ENCODE measurements around the gene PLXNA4. TPM values are rescaled to one million over a fixed set of nuclear protein-coding genes. Genes with fewer than 3 reads are reported as not detected.

PLXNA4 gene
- polyA plus RNA-seq, 5 donors, result 1.6 to 6.2 (median 2.5) TPM

- no peak for DNase-seq
These were observed 258.4 kb downstream of the PLXNA4 start for GRCh38 chr7:132317701-132318351.

DNA sequence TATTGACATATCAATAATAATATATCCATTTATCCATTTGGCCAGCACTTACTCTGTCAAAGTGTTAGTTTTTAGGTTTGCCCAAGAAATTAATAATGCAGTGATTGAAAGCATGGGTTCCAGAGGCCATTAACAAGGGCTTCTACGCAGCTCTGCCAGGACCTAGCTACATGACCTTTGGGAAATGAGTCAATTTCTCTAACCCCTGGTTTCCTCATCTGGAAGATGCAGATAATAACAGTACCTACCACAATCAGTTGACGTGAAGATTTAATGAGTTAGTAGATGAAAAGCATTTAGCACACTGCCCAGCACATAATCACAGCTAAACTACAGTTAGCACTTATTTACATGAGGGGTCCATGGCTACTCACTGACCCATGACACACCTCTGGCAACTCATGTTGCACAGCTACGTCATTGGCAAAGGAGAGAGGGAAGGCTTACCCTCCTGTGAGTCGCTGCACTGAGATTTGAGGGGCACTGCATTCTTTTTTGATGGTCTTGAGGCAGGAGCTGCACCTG lies 263.7 kb downstream of the PLXNA4 start:
- no peak for DNase-seq

- DNase-seq, result no peak
These were observed 264.5 kb downstream of the PLXNA4 start for GRCh38 chr7:132311733-132312132.

- no peak for DNase-seq
These were observed 267.0 kb downstream of the PLXNA4 start for GRCh38 chr7:132309102-132309805.

GRCh38 chr7:132307465-132307864 lies 268.8 kb downstream of the PLXNA4 start:
- no peak for DNase-seq

- DNase-seq, result no peak
These were observed 275.5 kb downstream of the PLXNA4 start for GRCh38 chr7:132300599-132301277.

GRCh38 chr7:132298790-132299189 lies 277.5 kb downstream of the PLXNA4 start:
- DNase-seq, result no peak

DNA sequence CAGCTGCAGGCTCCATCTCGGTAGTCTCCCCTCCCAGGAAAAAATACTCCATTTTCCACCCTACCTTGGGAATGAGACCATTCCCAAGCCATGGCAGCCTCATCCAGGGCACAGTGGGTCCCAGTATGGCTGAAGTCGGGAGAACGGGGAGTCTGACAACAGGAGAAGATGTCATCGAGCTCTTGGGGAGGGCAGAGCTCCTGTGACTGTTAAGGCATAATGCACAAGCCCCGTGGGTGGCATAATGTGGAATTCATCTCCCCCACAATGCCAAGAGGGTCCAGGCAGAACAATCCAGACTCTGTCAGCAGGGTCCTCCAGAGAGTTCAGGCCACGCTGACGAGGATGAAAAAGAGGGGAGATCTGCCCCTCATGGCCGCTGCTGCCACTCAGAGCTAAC lies 279.4 kb downstream of the PLXNA4 start:
- no peak for DNase-seq

- DNase-seq, result no peak
These were observed 281.1 kb downstream of the PLXNA4 start for GRCh38 chr7:132295175-132295574.

- DNase-seq, result no peak
These were observed 283.5 kb downstream of the PLXNA4 start for GRCh38 chr7:132292803-132293202.

DNA sequence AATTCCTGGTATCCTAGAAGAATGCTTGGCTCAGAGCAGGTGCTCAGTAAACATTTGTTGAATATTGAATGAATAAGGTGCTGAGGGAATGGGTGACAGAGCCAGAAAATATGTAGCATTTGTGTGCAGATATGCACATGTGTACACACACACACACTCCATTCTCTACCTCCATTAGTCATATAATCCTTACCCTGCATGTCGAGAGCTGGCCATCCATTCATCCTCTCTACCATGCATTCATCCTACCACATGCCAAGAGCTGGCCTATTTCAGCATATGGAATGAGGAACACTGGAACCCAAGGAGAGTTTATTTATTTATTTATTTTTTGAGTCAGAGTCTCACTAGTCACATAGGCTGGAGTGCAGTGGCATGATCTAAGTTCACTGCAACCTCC lies 284.8 kb downstream of the PLXNA4 start:
- no peak for DNase-seq

DNA sequence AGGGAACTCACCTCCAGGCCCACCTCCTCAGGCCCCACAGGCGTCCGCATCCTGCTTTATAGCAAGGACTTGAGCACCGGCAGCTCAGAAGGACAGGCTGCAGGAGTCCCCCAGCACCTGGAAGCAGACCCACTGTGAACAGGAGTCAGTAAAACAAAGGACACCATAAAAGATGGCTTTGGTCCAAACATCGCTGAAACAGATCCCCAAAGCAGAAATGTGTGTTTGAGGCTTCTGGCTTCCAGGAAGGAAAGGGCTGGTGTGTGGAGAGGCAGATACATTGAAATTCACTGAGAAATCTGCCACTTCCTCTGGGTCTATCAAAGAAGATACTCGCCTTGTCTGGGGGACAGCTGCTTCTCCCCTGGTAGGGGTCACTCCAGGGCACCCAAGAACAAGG lies 286.2 kb downstream of the PLXNA4 start:
- DNase-seq, result no peak

DNA sequence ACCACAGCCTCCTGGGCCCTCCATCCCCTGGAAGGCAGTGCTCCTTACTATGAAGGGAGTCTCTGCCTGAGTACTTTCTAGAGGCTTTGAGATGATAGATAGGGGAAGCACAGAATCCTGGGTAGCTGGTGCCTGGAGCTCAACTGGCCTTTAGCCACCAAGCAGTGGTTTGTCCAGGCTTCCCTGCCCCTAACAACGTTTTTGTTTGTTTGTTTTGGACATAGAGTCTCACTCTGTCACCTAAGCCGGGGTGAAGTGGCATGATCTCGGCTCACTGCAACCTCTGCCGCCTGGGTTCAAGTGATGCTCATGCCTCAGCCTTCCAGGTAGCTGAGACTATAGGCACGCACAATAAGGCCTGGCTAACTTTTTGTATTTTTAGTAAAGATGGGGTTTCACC lies 289.4 kb downstream of the PLXNA4 start:
- DNase-seq, result no peak

GRCh38 chr7:132280335-132280734 lies 295.9 kb downstream of the PLXNA4 start:
- no peak for DNase-seq

DNA sequence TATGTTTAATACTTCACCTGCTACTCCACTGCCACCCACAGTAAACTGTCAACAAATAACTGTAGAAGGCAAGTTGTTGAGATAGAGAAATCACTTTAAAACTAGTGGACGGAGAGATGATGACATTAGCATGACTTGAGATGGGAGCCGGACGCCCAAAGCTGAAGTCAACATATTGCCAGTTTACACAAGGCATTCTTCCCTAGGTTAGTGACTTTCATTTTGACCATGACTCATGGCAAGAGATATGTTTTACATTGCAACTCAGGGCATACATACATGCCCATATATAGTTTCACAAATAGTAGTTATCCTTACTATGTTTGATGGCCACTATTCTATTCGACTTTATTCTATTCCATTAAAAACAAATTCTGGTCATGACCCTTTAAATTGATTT lies 296.6 kb downstream of the PLXNA4 start:
- DNase-seq, result no peak

DNA sequence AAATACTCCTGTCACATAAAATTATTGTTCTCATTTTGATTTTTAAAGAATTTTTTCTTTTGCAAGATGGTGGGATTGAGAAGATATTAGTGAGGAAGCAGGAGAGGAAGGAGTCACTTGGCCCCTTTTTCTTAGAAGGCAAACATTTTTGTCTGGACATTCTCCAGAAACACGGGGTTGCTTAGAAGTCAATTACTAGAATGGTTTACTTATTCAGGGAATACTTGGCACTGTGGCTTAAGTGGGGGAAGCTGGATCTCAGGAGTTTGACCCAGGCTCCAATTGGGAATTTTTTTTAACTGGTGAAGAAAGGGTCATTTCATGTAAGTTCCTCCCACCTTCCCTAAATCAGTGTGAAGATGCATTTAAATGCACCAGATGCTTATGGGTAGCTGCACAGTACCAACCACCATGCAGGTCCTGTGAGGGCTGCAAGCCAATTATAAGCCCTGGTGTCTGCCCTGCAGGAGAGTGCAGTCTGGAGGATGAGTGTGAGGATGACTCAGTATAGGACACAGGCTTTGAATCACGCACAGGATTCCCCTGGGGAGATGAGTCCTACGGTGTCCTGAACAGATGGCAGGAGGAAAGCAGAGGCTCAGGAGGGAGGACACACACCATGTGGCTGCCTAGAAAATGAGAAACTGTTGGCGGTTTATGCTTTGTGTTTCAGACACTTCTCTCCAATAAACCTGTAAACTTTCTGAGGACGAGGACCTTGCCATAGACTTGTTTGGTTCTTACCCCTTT lies 299.1 kb downstream of the PLXNA4 start:
- peak; percentile 17 to 24 for DNase-seq

DNA sequence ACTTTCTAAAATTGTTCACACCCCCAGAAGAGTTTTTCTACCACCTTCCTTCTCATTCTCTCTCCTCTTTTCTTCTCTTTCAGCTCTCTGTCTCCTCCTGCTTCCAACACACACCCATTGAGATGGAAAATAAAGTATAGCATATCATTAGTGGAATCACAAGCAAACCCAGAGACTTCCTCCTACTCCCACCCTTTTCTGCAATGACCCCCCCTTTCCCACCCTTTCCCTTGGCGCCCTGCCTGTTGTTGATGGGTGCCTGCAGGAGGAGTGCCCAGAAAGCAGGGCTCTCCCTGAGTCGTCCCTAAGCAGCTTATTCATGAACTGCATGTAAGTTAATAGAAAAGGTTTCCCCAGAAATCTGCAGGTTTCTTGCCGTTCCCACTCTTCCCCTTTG lies 300.0 kb downstream of the PLXNA4 start:
- DNase-seq, result no peak

DNA sequence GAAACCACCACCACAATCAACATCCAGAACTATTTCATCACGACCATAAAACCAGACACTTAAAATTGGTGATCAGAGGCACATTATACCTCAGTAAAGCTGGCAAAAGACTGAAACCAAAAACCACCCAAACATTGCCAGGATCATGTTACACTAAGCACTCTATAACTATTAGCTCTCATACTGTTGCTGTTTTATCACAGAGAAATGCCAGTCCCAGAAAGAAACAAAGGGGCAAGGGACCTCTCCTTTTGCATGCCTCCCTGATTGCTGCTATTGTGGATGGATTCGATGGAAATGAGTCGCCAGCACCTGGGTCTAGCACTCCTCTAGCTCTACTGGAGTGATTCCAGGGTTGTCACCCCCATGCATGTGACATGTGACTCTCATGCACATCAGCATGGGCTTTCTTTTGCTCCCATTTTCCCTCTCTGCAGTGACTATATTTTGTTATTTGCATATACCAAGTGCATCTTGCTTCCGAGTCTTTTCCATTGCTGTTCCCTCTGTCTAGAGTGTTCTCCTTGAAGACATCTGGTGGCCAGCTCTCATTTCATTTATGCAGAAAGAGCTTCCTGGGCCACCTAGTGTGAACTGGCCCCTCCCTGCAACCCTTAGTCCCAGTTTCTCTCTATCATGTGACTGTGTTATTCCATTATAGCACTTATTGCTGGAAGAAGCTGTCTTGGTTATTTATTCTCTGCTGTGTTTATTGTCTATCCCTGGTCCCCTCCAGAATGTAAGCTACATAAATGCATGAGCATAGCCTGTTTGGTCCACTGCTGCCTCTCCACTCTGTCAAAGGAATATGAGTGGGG lies 300.6 kb downstream of the PLXNA4 start:
- no peak for DNase-seq

GRCh38 chr7:132272763-132273371 lies 303.4 kb downstream of the PLXNA4 start:
- no peak for DNase-seq

DNA sequence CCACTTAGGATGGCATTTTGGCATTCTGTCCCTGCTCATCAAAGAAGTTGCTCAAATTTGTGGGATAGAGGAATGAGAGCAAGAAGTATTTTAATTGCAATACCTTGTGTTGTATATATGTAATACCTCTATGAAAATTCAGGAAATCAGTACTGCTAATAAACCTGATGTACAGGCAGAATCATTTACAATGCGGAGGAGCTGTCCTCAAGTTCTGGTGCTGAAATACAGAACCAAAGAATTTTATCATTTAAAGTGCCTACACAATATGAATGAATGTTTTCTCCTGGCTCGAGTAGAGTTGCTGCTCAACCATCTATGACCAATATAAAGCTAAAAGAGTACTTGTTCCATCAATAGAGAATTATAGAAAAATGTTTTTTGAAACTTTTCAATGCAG lies 305.8 kb downstream of the PLXNA4 start:
- DNase-seq, result no peak

GRCh38 chr7:132269718-132270117 lies 306.6 kb downstream of the PLXNA4 start:
- DNase-seq, result no peak
